ENCODE measurements around the gene CAV1. TPM values are rescaled to one million over a fixed set of nuclear protein-coding genes. Genes with fewer than 3 reads are reported as not detected.

Gene CAV1
- total RNA-seq, 2 experiments from 2014 or later: not detected

- ATAC-seq (ENCODE audit: poor library complexity): no peak
- no peaks in the 10 kb centered on the region for H3K36me3 ChIP-seq (ENCODE audit: insufficient read depth, low read length)
- H3K36me3 Mint-ChIP-seq (ENCODE audit: low read depth): no peaks in the 10 kb centered on the region
- TF ChIP-seq CTCF (IDR thresholded peaks at IDR 0.05): peak; percentile 95
- POLR2A ChIA-PET: no interaction called here
- CTCF ChIA-PET: interaction anchor here (0.7 to 1.2 kb wide), 7 partner anchors 11 to 538 kb away, joined by 3 to 11 read pairs (median 3); no protein-coding TSS in a partner anchor
- H3K27ac ChIP-seq (ENCODE audit: low read depth in 1 of 2, low read length in 2 of 2): no peak overlapping the region
- intact Hi-C loops (cut with DNase I, micrococcal nuclease): loop anchor here (1.0 to 5.0 kb wide), 4 partner anchors 331 to 416 kb away; no protein-coding TSS in a partner anchor
- no peak overlapping the region for H3K4me3 ChIP-seq (ENCODE audit: low read length)
- H3K9me3 ChIP-seq (ENCODE audit: control insufficient read depth in 1 of 2, insufficient read depth in 1 of 2, low read length in 2 of 2): no peaks in the 10 kb centered on the region
- peaks cover 22% of the 10 kb centered on the region for H3K4me1 Mint-ChIP-seq (ENCODE audit: low read depth)
- H3K9me3 Mint-ChIP-seq: no peaks in the 10 kb centered on the region
- peak in 3 of 14 experiments; percentile 46 to 61 (median 57) for DNase-seq
- H3K27ac Mint-ChIP-seq: no peak overlapping the region
- H3K4me3 Mint-ChIP-seq: no peak overlapping the region
- H3K4me1 ChIP-seq (ENCODE audit: insufficient read depth, low read length): peaks cover 6% of the 10 kb centered on the region
- peaks cover 25% of the 10 kb centered on the region for H3K27me3 Mint-ChIP-seq
- H3K27me3 ChIP-seq (ENCODE audit: control insufficient read depth in 1 of 2, insufficient read depth in 2 of 2, low read length in 2 of 2): peaks cover 0 to 26% of the 10 kb centered on the region in 2 experiments
Observed at GRCh38 chr7:116588641-116589594, 64.1 kb downstream of the CAV1 start.

GRCh38 chr7:116591202-116592040, 66.6 kb downstream of the CAV1 start:
- intact Hi-C loops (cut with DNase I, micrococcal nuclease): loop anchor here (1.0 to 5.0 kb wide), 3 partner anchors 216 to 333 kb away; no protein-coding TSS in a partner anchor
- TF ChIP-seq CTCF (IDR thresholded peaks at IDR 0.05): peak; percentile 53
- ChIA-PET POLR2A (no interaction called here), CTCF (interaction anchor here (0.9 to 1.4 kb wide), 3 partner anchors 12 to 424 kb away, joined by 3 to 4 read pairs (median 3); no protein-coding TSS in a partner anchor)
- Histone ChIP-seq H3K9me3 (ENCODE audit: control insufficient read depth in 1 of 2, insufficient read depth in 1 of 2, low read length in 2 of 2) (no peaks in the 10 kb centered on the region), H3K36me3 (ENCODE audit: insufficient read depth, low read length) (no peaks in the 10 kb centered on the region), H3K27ac (ENCODE audit: low read depth in 1 of 2, low read length in 2 of 2) (no peak overlapping the region), H3K4me3 (ENCODE audit: low read length) (no peak overlapping the region), H3K4me1 (ENCODE audit: insufficient read depth, low read length) (peaks cover 6% of the 10 kb centered on the region), H3K27me3 (ENCODE audit: control insufficient read depth in 1 of 2, insufficient read depth in 2 of 2, low read length in 2 of 2) (peaks cover 0 to 33% of the 10 kb centered on the region in 2 experiments)
- Mint-ChIP-seq H3K36me3 (ENCODE audit: low read depth) (no peaks in the 10 kb centered on the region), H3K27me3 (peaks cover 47% of the 10 kb centered on the region), H3K4me3 (no peak overlapping the region), H3K27ac (no peak overlapping the region), H3K4me1 (ENCODE audit: low read depth) (peaks cover 22% of the 10 kb centered on the region), H3K9me3 (no peaks in the 10 kb centered on the region)
- DNase-seq (peak in 3 of 14 experiments; percentile 12 to 17 (median 15)), ATAC-seq (ENCODE audit: poor library complexity) (peak; percentile 37)

GRCh38 chr7:116592041-116592355, 67.2 kb downstream of the CAV1 start:
- DNase-seq (no peak), ATAC-seq (ENCODE audit: poor library complexity) (no peak)
- no peak overlapping the region for H3K27ac Mint-ChIP-seq
- H3K27me3 ChIP-seq (ENCODE audit: control insufficient read depth in 1 of 2, insufficient read depth in 2 of 2, low read length in 2 of 2): peaks cover 0 to 33% of the 10 kb centered on the region in 2 experiments
- peaks cover 51% of the 10 kb centered on the region for H3K27me3 Mint-ChIP-seq
- peak; percentile 11 for TF ChIP-seq CTCF (IDR thresholded peaks at IDR 0.05)
- no peak overlapping the region for H3K27ac ChIP-seq (ENCODE audit: low read depth in 1 of 2, low read length in 2 of 2)
- peak overlapping the region; percentile 43 for H3K4me3 Mint-ChIP-seq
- CTCF ChIA-PET: interaction anchor here (0.9 to 1.4 kb wide), 3 partner anchors 12 to 425 kb away, joined by 3 to 4 read pairs (median 3); no protein-coding TSS in a partner anchor
- no peaks in the 10 kb centered on the region for H3K9me3 Mint-ChIP-seq
- intact Hi-C loops (cut with DNase I, micrococcal nuclease): loop anchor here in 1 of 2 experiments (5.0 kb wide), 1 partner anchor 215 kb away; no protein-coding TSS in a partner anchor
- no peaks in the 10 kb centered on the region for H3K36me3 ChIP-seq (ENCODE audit: insufficient read depth, low read length)
- no peaks in the 10 kb centered on the region for H3K36me3 Mint-ChIP-seq (ENCODE audit: low read depth)
- peaks cover 22% of the 10 kb centered on the region for H3K4me1 Mint-ChIP-seq (ENCODE audit: low read depth)
- peaks cover 6% of the 10 kb centered on the region for H3K4me1 ChIP-seq (ENCODE audit: insufficient read depth, low read length)
- POLR2A ChIA-PET: no interaction called here
- H3K4me3 ChIP-seq (ENCODE audit: low read length): no peak overlapping the region
- H3K9me3 ChIP-seq (ENCODE audit: control insufficient read depth in 1 of 2, insufficient read depth in 1 of 2, low read length in 2 of 2): no peaks in the 10 kb centered on the region

All from CD4-positive, alpha-beta T cell (primary cell).